ENCODE measurements around the gene MRC1.

MRC1 gene

DNA sequence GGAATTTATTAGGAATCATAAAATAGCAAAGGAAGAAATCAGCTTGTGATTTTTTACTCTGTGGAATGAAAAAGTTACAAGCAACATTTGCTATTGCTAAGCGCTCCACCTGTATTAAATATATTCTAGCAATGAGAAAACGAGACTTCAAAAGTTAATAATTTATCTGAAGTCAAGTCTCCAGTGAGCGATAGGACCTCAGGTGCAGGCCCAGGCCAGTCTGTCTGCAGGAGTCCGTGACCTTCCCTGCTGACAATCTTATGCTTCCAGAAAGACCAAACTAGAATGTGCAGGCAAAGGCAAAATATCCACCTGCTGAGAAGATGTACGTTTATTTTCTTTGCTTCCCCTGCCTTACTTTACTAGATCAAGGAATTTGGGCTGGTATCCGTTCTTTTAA lies 22.7 kb downstream of the MRC1 start:
- ATAC-seq (ENCODE audit: insufficient read depth, low read depth) = no peak
- H4K20me1 ChIP-seq (ENCODE audit: insufficient read depth, low read length) = no peaks in the 10 kb centered on the region
- no peak overlapping the region for H3K27ac ChIP-seq (ENCODE audit: low read length)
- H3K4me2 ChIP-seq (ENCODE audit: insufficient read depth, low read length) = no peak overlapping the region
- no peak overlapping the region for H2AFZ ChIP-seq (ENCODE audit: low read depth, low read length)
- no peaks in the 10 kb centered on the region for H3K9me3 ChIP-seq (ENCODE audit: insufficient read depth, low read length, severe bottlenecking)
- TF ChIP-seq EZH2 (IDR thresholded peaks at IDR 0.05; ENCODE audit: borderline replicate concordance, low read depth, low read length, severe bottlenecking) = no peak
- TF ChIP-seq, protein P1, sequence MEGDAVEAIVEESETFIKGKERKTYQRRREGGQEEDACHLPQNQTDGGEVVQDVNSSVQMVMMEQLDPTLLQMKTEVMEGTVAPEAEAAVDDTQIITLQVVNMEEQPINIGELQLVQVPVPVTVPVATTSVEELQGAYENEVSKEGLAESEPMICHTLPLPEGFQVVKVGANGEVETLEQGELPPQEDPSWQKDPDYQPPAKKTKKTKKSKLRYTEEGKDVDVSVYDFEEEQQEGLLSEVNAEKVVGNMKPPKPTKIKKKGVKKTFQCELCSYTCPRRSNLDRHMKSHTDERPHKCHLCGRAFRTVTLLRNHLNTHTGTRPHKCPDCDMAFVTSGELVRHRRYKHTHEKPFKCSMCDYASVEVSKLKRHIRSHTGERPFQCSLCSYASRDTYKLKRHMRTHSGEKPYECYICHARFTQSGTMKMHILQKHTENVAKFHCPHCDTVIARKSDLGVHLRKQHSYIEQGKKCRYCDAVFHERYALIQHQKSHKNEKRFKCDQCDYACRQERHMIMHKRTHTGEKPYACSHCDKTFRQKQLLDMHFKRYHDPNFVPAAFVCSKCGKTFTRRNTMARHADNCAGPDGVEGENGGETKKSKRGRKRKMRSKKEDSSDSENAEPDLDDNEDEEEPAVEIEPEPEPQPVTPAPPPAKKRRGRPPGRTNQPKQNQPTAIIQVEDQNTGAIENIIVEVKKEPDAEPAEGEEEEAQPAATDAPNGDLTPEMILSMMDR (IDR thresholded peaks at IDR 0.05; ENCODE audit: borderline replicate concordance, extremely low read depth, low read length, poor library complexity, severe bottlenecking) = no peak
- no peaks in the 10 kb centered on the region for H3K27me3 ChIP-seq (ENCODE audit: insufficient read depth, low read length, poor library complexity)
- H3K36me3 ChIP-seq (ENCODE audit: insufficient read depth, low read length) = no peaks in the 10 kb centered on the region
- no peak for DNase-seq
- H3K9ac ChIP-seq (ENCODE audit: low read depth, low read length) = no peak overlapping the region
- H3K79me2 ChIP-seq (ENCODE audit: insufficient read depth, low read length) = no peaks in the 10 kb centered on the region
- H3K4me3 ChIP-seq (ENCODE audit: low read depth in 1 of 2, low read length in 2 of 2) = no peak overlapping the region
- no peaks in the 10 kb centered on the region for H3K4me1 ChIP-seq (ENCODE audit: insufficient read depth, low read length)

DNA sequence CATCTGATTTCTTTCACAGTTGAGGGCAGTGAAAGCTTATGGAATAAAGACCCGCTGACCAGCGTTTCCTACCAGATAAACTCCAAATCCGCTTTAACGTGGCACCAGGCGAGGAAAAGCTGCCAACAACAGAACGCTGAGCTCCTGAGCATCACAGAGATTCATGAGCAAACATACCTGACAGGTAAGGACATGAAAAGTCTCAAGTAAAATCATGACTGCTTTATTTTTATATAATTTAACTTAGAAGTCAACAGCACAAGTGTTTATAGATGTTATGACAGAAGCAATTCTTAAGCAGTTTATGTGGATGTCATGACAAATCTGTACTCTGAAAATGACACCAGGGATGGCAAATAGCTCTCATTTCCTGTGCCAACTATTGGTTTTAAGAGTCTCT lies 24.5 kb downstream of the MRC1 start:
- no peak overlapping the region for H3K9ac ChIP-seq (ENCODE audit: low read depth, low read length)
- H3K4me3 ChIP-seq (ENCODE audit: low read depth in 1 of 2, low read length in 2 of 2) = no peak overlapping the region
- H3K9me3 ChIP-seq (ENCODE audit: insufficient read depth, low read length, severe bottlenecking) = no peaks in the 10 kb centered on the region
- H3K4me2 ChIP-seq (ENCODE audit: insufficient read depth, low read length) = no peak overlapping the region
- H3K27ac ChIP-seq (ENCODE audit: low read length) = no peak overlapping the region
- ATAC-seq (ENCODE audit: insufficient read depth, low read depth) (no peak), DNase-seq (no peak)
- no peaks in the 10 kb centered on the region for H3K27me3 ChIP-seq (ENCODE audit: insufficient read depth, low read length, poor library complexity)
- H4K20me1 ChIP-seq (ENCODE audit: insufficient read depth, low read length) = no peaks in the 10 kb centered on the region
- TF ChIP-seq EZH2 (IDR thresholded peaks at IDR 0.05; ENCODE audit: borderline replicate concordance, low read depth, low read length, severe bottlenecking) = no peak
- TF ChIP-seq, protein P1 (IDR thresholded peaks at IDR 0.05; ENCODE audit: borderline replicate concordance, extremely low read depth, low read length, poor library complexity, severe bottlenecking) = no peak
- no peaks in the 10 kb centered on the region for H3K79me2 ChIP-seq (ENCODE audit: insufficient read depth, low read length)
- no peaks in the 10 kb centered on the region for H3K36me3 ChIP-seq (ENCODE audit: insufficient read depth, low read length)
- no peak overlapping the region for H2AFZ ChIP-seq (ENCODE audit: low read depth, low read length)
- H3K4me1 ChIP-seq (ENCODE audit: insufficient read depth, low read length) = no peaks in the 10 kb centered on the region

DNA sequence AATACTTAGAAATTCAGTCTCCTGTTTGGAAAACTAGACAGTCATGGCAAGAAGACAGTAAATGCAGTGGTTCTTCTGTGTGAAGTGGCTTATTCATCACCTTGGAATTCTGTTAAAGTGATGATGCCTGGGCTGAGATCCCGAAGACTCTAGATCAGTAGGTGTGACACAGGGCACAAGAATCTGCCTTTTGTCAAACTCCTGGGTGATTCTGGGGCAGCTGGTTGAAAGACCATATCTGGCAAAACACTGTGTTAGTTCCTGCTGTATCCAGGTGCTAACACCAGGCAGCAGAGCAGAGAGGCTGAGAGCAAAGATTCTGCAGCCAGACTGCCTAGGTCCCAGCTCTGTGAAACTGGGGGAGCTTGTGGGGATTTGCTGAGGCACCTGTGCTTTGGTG lies 26.5 kb downstream of the MRC1 start:
- H3K4me3 ChIP-seq (ENCODE audit: low read depth in 1 of 2, low read length in 2 of 2) = no peak overlapping the region

More for the DNA sequence above, 26.5 kb downstream of the MRC1 start:
- DNase-seq (no peak), ATAC-seq (ENCODE audit: insufficient read depth, low read depth) (peak; percentile 37; the same call in 1 of the 3 replicates)
- Histone ChIP-seq H3K27me3 (ENCODE audit: insufficient read depth, low read length, poor library complexity) (no peaks in the 10 kb centered on the region), H3K79me2 (ENCODE audit: insufficient read depth, low read length) (no peaks in the 10 kb centered on the region), H3K4me2 (ENCODE audit: insufficient read depth, low read length) (no peak overlapping the region), H2AFZ (ENCODE audit: low read depth, low read length) (no peak overlapping the region), H4K20me1 (ENCODE audit: insufficient read depth, low read length) (no peaks in the 10 kb centered on the region), H3K9ac (ENCODE audit: low read depth, low read length) (no peak overlapping the region), H3K36me3 (ENCODE audit: insufficient read depth, low read length) (no peaks in the 10 kb centered on the region), H3K4me1 (ENCODE audit: insufficient read depth, low read length) (no peaks in the 10 kb centered on the region), H3K9me3 (ENCODE audit: insufficient read depth, low read length, severe bottlenecking) (no peaks in the 10 kb centered on the region), H3K27ac (ENCODE audit: low read length) (no peak overlapping the region)
- no peak for TF ChIP-seq EZH2 (IDR thresholded peaks at IDR 0.05; ENCODE audit: borderline replicate concordance, low read depth, low read length, severe bottlenecking)
- TF ChIP-seq, protein P1 (IDR thresholded peaks at IDR 0.05; ENCODE audit: borderline replicate concordance, extremely low read depth, low read length, poor library complexity, severe bottlenecking) = no peak
